ENCODE measurements around the gene STK39. TPM values are rescaled to one million over a fixed set of nuclear protein-coding genes. Genes with fewer than 3 reads are reported as not detected.

Gene STK39
- total RNA-seq, 1 experiment from 2014 or later = 2.9 TPM

DNA sequence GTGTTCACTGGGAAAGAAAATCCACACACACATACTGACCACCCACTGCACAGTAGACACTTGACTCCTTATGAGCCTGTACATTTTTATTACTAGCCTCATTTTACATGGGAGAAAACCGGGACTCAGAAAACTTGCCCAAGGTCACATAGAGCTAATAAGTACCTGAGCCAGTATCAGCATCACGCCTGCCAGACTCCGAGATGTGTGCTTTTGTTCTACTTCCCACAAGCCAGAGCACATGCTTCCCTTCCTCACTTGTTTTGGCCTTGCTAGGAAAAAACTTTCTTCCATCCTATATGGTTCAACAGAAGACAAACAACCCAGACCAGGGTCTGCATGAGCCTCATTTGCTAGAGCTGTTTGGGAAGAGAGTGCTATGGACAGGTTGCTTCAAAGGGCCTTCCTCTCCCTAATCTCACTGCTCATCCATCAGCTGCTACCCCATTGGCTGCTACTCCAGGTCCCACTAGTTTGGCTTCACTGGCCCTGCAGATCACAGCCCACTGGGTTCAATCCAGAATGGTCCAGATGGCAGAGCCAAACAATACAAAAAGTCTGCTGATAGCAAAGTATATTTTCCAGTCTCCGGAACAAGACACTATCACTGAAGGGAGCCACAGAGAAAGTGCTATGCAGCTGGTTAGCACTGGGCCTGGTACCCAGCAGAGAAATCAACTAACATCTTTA lies 63.9 kb downstream of the STK39 start:
- H3K4me3 Mint-ChIP-seq (ENCODE audit: unreplicated experiment) = no peak overlapping the region
- CTCF ChIA-PET = no interaction called here
- Histone ChIP-seq H3K27me3 (replicated peaks; ENCODE audit: control insufficient read depth, insufficient read depth, low read length) (no peaks in the 10 kb centered on the region), H3K4me1 (peaks cover 36% of the 10 kb centered on the region), H3K4me3 (ENCODE audit: low read depth, low read length) (no peak overlapping the region), H3K9me3 (no peaks in the 10 kb centered on the region), H3K36me3 (ENCODE audit: control insufficient read depth, insufficient read depth, low read length) (no peaks in the 10 kb centered on the region)
- POLR2A ChIA-PET = no interaction called here
- TF ChIP-seq, protein P1, sequence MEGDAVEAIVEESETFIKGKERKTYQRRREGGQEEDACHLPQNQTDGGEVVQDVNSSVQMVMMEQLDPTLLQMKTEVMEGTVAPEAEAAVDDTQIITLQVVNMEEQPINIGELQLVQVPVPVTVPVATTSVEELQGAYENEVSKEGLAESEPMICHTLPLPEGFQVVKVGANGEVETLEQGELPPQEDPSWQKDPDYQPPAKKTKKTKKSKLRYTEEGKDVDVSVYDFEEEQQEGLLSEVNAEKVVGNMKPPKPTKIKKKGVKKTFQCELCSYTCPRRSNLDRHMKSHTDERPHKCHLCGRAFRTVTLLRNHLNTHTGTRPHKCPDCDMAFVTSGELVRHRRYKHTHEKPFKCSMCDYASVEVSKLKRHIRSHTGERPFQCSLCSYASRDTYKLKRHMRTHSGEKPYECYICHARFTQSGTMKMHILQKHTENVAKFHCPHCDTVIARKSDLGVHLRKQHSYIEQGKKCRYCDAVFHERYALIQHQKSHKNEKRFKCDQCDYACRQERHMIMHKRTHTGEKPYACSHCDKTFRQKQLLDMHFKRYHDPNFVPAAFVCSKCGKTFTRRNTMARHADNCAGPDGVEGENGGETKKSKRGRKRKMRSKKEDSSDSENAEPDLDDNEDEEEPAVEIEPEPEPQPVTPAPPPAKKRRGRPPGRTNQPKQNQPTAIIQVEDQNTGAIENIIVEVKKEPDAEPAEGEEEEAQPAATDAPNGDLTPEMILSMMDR (IDR thresholded peaks at IDR 0.05; ENCODE audit: insufficient read depth in 1 of 2, low read depth in 1 of 2, low read length in 1 of 2, severe bottlenecking in 1 of 2, unreplicated experiment in 1 of 2) = no peak
- no peak overlapping the region for H3K27ac Mint-ChIP-seq (ENCODE audit: unreplicated experiment)
- H3K27me3 Mint-ChIP-seq (ENCODE audit: insufficient read depth, unreplicated experiment) = no peaks in the 10 kb centered on the region
- peaks cover 21% of the 10 kb centered on the region for H3K4me1 Mint-ChIP-seq (ENCODE audit: low read depth, unreplicated experiment)
- intact Hi-C loops (cut with micrococcal nuclease; ENCODE audit: unreplicated experiment) = no loop called here
- H3K9me3 Mint-ChIP-seq (ENCODE audit: unreplicated experiment) = no peaks in the 10 kb centered on the region
- no peak for DNase-seq
- H3K36me3 Mint-ChIP-seq (ENCODE audit: insufficient read depth, unreplicated experiment) = no peaks in the 10 kb centered on the region
- no TSS peak for BruUV-seq (replicated peaks)

DNA sequence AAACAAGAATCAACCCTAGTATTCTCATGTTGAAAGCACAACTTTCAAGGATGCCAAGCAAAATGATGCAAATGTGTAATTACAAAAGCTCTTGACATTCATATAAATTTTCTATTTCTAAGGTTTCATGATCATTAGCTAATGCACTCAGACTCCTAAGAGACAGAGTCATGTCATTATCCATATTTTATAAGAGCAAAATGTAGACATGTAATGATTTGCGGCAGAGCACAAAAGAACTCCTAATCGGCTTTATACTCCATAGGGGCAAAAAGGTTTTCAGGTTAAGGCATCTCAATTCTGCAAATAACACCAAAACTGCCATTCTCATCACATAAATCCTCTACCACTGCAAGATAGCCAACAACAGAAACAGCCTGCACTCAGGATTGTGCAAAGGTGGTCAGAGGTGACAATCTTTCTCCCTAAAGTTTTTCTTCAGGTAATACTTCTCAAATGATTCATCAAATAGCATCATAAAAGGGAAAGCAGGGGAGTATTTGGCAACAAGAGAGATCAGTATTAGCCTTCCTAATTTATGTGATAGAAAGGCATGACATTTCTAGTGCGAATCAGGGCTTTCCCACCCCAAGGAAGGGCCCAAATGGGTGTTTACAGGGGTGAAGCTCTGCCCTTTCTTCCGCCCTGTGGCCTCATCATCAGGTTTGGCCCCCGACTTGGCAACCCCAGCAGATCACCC lies 64.7 kb downstream of the STK39 start:
- H3K9me3 Mint-ChIP-seq (ENCODE audit: unreplicated experiment) = no peaks in the 10 kb centered on the region
- H3K4me1 Mint-ChIP-seq (ENCODE audit: low read depth, unreplicated experiment) = peaks cover 21% of the 10 kb centered on the region
- DNase-seq = no peak
- Histone ChIP-seq H3K4me3 (ENCODE audit: low read depth, low read length) (no peak overlapping the region), H3K4me1 (peaks cover 36% of the 10 kb centered on the region), H3K27me3 (replicated peaks; ENCODE audit: control insufficient read depth, insufficient read depth, low read length) (no peaks in the 10 kb centered on the region), H3K9me3 (no peaks in the 10 kb centered on the region), H3K36me3 (ENCODE audit: control insufficient read depth, insufficient read depth, low read length) (no peaks in the 10 kb centered on the region)
- H3K27me3 Mint-ChIP-seq (ENCODE audit: insufficient read depth, unreplicated experiment) = no peaks in the 10 kb centered on the region
- no peaks in the 10 kb centered on the region for H3K36me3 Mint-ChIP-seq (ENCODE audit: insufficient read depth, unreplicated experiment)
- no peak overlapping the region for H3K27ac Mint-ChIP-seq (ENCODE audit: unreplicated experiment)
- ChIA-PET POLR2A (no interaction called here), CTCF (no interaction called here)
- intact Hi-C loops (cut with micrococcal nuclease; ENCODE audit: unreplicated experiment) = no loop called here
- no TSS peak for BruUV-seq (replicated peaks)
- TF ChIP-seq, protein P1 (IDR thresholded peaks at IDR 0.05; ENCODE audit: insufficient read depth in 1 of 2, low read depth in 1 of 2, low read length in 1 of 2, severe bottlenecking in 1 of 2, unreplicated experiment in 1 of 2) = no peak
- H3K4me3 Mint-ChIP-seq (ENCODE audit: unreplicated experiment) = no peak overlapping the region

DNA sequence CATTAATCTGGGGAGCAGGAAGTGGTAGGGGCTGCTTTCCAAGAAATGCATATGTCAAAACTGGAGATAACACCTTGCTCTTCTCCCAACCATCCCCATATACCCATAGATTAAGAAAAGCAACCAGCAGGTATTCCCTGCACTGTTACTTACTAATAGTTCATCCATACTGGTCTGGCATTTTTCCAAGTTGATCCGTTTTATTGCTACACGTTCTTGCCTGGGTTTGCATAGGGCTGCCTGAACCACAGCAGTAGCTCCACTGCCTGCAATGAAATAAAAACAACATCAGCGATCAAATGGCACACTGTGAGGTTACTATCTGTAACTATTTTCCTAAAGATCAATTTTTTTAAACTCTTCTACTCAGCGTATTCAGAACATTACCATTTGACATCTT lies 65.6 kb downstream of the STK39 start:
- Mint-ChIP-seq H3K4me3 (ENCODE audit: unreplicated experiment) (no peak overlapping the region), H3K4me1 (ENCODE audit: low read depth, unreplicated experiment) (peaks cover 21% of the 10 kb centered on the region), H3K9me3 (ENCODE audit: unreplicated experiment) (no peaks in the 10 kb centered on the region), H3K27ac (ENCODE audit: unreplicated experiment) (no peak overlapping the region), H3K27me3 (ENCODE audit: insufficient read depth, unreplicated experiment) (no peaks in the 10 kb centered on the region), H3K36me3 (ENCODE audit: insufficient read depth, unreplicated experiment) (no peaks in the 10 kb centered on the region)
- Histone ChIP-seq H3K4me1 (peaks cover 36% of the 10 kb centered on the region), H3K4me3 (ENCODE audit: low read depth, low read length) (no peak overlapping the region), H3K27me3 (replicated peaks; ENCODE audit: control insufficient read depth, insufficient read depth, low read length) (no peaks in the 10 kb centered on the region), H3K36me3 (ENCODE audit: control insufficient read depth, insufficient read depth, low read length) (no peaks in the 10 kb centered on the region), H3K9me3 (no peaks in the 10 kb centered on the region)
- ChIA-PET POLR2A (no interaction called here), CTCF (no interaction called here)
- TF ChIP-seq, protein P1 (IDR thresholded peaks at IDR 0.05; ENCODE audit: insufficient read depth in 1 of 2, low read depth in 1 of 2, low read length in 1 of 2, severe bottlenecking in 1 of 2, unreplicated experiment in 1 of 2) = no peak
- DNase-seq = no peak
- no TSS peak for BruUV-seq (replicated peaks)
- intact Hi-C loops (cut with micrococcal nuclease; ENCODE audit: unreplicated experiment) = no loop called here

Measured in Caco-2 (cell line).